HG02798 (cell line): Measurements from ENCODE around the gene HMGB4.

Source experiments
- ATAC-seq: cut with Tn5 transposase; IDR thresholded peaks from one replicate; pipeline ENCODE4 v1.9.1; 2021; ENCODE audit warnings: mild to moderate bottlenecking; ENCODE audit not compliant: unreplicated experiment, poor library complexity

Gene HMGB4, protein sequence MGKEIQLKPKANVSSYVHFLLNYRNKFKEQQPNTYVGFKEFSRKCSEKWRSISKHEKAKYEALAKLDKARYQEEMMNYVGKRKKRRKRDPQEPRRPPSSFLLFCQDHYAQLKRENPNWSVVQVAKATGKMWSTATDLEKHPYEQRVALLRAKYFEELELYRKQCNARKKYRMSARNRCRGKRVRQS

GRCh38 chr1:33863779-33864178 is at the start of gene HMGB4:
Gene HMGB4, plus strand, starts transcription at chr1:33864079. Its CDS starts 113 bp downstream, at chr1:33864192.
- no peak for ATAC-seq

DNA sequence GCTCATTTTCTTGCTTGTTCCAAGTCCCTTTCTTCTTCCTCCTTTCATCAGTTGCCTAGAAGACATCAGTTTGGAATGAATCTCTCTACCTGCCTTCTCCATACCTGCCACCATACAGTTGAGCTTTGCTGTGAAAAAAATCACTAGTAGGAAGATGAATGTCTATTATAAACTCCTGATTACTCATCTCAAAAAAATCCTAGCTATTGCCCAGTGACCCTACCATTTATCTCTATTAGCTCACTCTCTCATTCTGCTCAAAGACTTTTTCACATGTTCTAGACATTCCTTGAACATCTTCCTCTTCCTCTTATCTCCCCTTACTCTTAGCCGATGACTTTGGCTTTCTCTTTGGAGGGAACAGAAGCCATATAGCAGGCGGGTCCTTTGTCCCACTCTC is 49.7 kb upstream of the HMGB4 start:
- ATAC-seq: no peak

DNA sequence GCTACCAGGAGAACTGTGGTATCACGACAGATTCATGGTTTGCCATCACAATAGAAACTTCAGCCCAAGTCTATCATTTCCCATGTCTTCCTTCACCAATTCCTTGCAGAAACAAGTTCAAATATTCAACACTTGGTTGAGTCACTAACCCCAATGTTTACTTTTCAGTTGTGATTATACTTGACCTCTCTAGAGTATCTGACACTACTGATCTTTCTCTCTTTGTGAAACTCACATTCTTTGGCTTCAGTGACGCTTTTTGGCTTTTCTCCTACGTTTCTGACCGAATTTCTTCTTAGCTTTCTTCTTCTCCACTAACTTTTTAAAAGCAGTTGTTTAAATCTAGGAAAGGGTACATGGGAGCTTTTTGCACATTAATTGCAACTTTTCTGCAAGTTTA is 48.8 kb upstream of the HMGB4 start:
- no peak for ATAC-seq

GRCh38 chr1:33818071-33818470 is 45.8 kb upstream of the HMGB4 start:
- no peak for ATAC-seq

DNA sequence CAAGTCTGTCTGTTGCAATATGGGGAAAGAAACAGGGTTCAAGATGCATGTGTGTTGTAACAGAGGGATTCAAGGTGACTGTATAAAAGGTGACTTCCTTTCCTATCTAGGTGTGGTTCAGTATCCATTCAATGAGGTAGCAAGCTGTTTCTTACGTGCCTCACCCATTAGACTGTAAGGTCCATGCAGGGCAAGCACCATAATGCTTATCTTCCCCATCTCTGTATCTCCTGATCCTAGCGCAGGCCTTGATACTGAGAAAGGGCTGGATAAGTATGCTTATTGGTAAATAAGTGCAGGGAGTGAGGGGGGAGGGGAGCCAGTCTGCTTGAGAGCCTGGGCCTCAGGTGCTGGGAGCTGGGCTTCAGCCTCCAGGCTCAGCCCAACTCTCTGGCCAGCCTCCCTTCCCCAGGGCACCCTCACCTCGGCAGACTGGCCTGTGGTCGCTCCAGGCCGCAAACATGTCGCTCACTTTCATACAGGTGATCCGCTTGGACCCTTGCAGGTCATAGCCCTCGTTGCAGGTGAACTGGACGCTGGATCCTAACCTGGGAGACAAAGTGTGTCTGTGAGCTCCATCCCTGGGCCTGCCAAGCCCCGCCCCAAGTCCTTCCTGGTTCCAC is 44.5 kb upstream of the HMGB4 start:
- no peak for ATAC-seq

- ATAC-seq: no peak
These were observed 44.0 kb upstream of the HMGB4 start for GRCh38 chr1:33819913-33820311.

- ATAC-seq: no peak
These were observed 43.1 kb upstream of the HMGB4 start for GRCh38 chr1:33820804-33821203.

- no peak for ATAC-seq
These were observed 42.6 kb upstream of the HMGB4 start for GRCh38 chr1:33821291-33821690.

DNA sequence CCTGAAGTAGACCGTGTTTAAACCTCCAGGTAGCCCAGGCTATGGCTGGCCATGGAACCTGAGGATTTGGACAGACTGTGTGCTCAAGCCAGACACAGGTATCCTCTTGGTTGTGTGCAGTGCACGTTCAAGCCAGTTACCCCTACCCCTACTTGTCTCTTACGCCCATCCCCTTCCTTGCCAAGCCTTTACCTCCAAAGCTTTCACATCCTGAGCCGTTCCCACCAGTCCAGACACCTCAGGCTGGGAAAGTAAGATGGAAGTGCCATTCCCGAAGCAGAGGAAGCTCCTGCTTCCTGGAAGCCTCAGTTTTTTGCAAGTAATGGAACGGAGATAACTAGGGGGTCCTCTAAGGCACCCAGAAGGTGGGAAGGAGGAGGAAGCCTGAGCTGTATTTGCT is 41.5 kb upstream of the HMGB4 start:
- ATAC-seq: no peak

DNA sequence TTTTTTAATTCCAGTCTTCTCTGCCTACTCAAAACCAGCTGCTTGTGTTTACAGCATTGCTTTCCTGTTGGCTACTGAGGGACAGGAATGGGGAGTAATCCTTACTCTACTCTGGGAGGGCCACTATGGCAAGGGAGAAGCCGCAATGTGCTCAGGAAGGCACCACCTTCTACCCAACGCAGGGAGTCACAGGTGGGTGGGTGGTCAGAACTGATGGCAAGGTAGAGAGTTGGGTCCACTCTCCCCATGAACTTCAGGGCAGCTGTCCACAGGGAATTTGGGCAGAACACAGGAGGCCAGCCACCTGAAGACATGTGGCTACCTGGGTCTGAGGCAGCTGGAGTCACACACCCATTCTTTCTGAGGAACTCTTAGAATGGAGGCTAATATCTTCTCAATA is 40.5 kb upstream of the HMGB4 start:
- no peak for ATAC-seq

DNA sequence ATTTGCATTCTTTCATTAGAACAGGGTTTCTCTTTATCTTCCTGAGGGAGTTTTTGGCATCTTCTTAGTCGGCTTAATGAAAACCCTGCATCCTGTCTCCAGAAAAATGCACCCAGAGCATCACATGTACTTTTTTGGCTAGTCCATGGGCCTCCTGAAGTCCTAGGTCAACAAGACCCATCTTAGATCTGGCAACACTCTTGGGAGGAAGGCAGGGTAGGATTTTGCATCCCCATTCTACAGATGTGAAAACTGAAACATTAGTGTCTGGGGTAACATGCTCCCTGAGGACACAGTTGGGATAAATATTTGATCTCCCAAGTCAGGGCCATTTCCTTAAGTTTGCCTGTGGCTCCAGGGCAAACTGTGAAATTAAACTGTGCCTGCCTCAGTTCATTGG is 40.0 kb upstream of the HMGB4 start:
- ATAC-seq: no peak

DNA sequence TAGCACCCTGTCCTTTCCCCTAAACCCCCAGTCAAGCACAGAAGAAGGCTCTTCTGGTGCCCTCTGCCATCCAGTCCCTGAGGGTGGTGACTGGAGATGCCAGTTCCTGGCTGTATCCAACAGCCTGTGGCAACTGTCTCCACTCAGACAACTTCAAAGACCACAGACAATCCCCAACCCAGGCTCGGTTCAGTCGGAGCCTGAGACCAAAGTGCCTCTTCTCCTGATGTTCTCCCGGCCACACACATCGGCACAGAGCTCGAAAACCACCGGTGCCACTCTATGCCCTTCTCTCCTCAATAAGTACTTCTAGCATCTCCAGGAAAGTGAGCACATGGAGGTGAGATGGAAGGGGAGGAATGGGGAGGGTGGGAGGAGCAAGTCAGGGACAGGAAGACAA is 39.6 kb upstream of the HMGB4 start:
- no peak for ATAC-seq

DNA sequence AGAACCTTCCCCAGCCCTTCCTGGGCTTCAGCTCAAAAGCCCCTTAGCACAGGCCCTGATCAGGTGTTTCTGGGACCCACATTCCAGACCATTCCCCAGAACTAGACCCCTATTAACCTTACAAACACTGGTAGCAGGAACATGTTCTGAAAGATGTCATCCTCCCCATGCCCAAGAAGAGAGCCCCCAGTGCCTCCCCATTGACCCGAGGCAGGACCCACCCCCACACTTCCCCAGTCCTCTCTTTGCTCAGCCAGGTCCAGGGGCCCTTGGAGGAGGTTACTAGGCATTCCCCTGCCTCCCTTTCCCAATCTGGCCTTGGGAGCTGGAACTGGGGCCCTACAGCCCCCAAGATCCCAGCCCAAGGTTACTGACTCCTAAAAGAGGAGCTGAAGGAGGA is 38.9 kb upstream of the HMGB4 start:
- no peak for ATAC-seq

- no peak for ATAC-seq
These were observed 38.4 kb upstream of the HMGB4 start for GRCh38 chr1:33825506-33825905.

- no peak for ATAC-seq
These were observed 37.6 kb upstream of the HMGB4 start for GRCh38 chr1:33826311-33826710.

DNA sequence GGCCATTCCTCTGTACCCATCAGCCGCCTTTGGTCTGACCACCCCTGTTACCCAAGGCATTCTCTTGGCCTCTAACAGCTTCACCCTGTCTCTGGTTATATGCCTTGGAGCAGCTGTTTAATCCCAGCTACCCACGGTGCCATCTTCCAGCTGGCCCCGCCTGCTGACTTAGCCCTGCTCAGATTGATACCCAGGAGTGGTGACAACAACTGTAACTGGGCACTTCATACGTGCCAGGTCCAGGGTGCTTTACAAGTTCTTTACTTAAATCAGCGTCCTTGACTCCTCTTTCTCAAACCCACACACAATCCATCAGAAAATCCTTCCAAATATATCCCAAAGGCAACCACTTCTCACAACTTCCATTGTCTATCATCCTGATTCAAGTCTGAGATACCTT is 37.2 kb upstream of the HMGB4 start:
- no peak for ATAC-seq

DNA sequence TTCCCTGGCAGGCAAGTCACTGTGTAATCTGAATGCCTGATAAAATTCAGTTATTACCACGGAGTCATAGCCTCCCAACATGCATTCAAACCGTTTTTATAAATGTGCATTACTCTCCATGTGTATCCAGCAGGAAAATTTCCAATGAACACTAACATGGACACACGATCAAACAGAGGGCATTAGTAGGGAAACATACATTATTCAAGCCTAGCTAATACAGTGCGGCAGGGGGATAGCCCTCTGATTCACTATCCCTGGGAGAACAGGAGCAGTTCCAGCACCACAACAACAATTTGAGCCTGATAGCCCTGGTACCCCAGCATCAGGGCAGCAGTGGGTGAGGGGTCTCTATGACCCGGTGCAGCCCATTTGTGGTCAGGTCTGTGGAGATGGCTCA is 35.8 kb upstream of the HMGB4 start:
- ATAC-seq: no peak

- ATAC-seq: no peak
These were observed 35.2 kb upstream of the HMGB4 start for GRCh38 chr1:33828654-33829053.

GRCh38 chr1:33836911-33837310 is 27.0 kb upstream of the HMGB4 start:
- no peak for ATAC-seq

GRCh38 chr1:33837635-33838034 is 26.2 kb upstream of the HMGB4 start:
- ATAC-seq: no peak

GRCh38 chr1:33841494-33841893 is 22.4 kb upstream of the HMGB4 start:
- ATAC-seq: no peak

DNA sequence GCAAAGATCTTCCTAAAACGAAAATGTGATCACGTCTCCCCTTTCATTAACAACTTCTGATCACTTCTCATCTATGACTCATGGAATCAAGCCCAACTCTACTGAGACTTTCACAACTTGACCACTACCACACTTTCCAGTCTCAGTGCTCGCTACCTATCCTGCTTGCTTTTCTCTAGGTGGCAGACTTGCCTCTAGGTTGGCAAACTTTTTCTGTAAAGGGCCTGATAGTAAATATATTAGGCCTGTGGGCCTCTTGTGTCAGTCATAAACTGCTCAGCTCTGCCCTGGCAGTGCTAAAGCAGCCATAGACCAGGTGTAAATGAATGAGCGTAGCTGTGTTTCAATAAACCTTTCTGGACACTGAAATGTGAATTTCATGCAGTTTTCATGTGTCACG is 21.5 kb upstream of the HMGB4 start:
- ATAC-seq: no peak

DNA sequence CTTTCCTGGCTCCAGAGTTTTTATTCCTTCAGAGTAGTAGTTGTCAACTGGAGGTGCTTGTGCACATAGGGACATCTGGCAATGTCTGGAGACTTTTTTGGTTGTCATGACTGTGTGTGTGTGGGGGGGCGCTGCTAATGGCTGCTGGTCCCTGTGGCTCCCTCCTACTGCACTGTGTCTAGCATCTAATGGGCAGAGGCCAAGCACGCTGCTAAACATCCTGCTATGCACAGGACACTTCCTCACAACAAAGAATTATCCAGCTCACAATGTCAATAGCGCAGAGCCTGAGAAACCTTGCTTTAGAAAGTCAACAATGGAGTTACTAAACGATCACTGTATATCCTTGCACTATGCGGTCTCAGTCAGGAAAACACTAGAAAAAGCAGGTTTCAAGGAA is 19.7 kb upstream of the HMGB4 start:
- no peak for ATAC-seq
